Femur (tissue), 1 donor: ENCODE results near the gene CLDN9.
"Not testable (repeated sequence)": the region's sequence is repeated elsewhere in the genome, so short reads cannot be mapped to it uniquely, and the experiment has no call there.

ENCODE experiments used
- DNase-seq: peaks from one replicate; pipeline ENCODE4 v3.0.0-alpha.2; 2017

The CLDN9 gene

DNA sequence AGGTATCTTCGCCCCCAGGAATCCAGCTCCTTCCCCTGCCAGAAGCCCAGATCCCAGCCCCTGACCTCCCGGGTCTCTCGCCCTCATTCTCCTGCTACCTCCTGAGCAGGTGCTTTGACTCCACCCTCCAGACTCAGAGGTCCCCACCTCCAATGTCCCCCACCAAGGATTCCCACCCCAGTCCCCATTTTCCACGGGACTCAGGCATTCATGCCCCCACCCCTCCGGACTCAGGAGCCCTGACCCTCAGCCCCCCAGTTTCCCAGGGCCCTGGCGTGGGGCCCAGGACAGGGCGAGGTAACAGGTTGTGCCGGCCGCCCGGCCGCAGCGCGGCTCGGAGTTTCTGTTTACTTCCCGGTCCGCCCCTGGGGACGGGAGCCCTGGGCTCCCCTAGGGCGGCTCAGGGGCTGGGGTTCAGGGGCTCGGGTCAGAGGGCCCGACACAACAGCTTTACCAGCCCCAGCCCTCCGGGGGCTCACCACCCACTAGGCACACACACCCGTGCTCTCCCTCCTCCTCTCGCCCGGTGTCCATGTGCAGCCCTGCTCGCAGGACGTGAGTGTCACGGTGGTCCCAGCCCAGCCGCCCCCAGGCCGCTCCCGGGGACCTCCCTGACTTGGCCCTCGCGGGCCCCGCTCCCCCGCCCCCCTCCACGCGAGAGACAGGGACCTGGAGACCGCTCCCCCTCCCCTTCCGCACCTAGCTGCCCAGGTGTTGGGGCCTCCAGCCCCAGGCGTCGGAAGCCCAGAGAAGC, 23.4 kb downstream of the CLDN9 start:
- no peak for DNase-seq

DNA sequence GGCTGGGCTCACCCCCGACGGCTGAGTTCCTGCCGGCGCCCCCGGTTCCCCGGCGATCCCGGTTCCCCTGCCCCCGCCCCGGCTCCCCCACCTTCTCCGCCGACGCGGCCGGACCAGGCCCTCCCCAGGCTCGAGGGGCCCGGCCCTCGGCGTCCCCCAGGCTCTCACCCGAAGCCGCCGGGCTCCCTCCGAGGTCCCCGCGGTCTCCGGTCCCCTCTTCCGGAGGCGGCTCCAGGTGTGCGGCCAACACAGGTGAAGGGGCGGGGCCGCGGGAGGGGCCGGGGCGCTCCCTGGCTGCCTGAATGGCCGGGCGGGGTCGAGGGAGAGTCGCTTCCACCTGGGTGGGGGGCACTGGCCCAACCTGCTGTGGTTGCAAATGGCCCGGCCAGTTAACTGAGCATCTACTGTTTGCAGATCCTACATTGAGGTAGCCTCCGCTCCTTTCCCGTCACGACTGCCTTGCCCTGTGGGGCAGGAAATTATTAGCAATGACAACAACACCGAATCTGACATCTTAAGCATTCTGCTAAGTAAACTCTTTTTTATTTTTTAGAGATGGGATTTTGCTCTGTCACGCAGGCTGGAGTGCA, 24.1 kb downstream of the CLDN9 start, which contains the start of gene BICDL2:
Gene BICDL2 (minus strand): TSS at position 219 of the 590 bp plus-strand sequence. CDS start 1,448 bp downstream, outside the sequence.
- no peak for DNase-seq

DNA sequence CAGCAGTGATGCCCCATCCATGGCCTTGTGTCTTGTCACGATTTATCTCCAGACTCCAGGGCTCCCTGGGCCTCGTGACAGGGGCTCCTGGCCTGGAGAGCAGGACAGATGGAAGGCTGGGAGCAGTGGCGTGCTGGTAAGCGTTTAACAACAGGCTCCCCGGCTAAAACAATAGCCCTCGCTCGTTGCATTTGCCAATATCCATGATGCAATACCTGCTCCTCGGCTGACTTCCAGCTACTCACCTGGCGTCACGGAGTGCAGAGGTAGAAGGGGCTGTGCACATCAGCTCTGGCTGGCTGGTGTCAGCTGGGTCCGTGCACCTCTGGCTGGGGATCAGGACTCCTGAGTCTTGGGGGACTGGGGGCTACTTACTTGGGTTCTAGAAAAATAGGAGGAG, 25.5 kb downstream of the CLDN9 start:
- DNase-seq = no peak

DNA sequence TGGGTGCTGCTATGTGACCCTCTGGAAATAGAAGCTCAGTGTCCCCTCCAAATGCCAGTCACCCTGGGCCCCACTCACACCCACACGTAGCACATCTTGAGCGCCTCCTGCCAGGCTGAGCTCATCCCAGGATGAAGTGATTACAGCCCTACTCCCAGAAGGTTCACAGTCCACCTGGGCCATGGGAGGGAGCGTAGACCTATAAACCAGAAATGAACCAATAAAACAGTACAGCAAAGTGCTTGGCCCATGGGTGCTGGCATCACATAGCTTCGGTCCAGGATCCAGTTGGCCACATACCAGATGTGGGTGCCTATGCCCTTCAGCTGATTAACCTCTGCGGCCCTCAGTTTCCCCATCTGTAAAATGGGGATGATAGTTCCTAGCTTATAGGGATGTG, 26.2 kb downstream of the CLDN9 start:
- no peak for DNase-seq

DNA sequence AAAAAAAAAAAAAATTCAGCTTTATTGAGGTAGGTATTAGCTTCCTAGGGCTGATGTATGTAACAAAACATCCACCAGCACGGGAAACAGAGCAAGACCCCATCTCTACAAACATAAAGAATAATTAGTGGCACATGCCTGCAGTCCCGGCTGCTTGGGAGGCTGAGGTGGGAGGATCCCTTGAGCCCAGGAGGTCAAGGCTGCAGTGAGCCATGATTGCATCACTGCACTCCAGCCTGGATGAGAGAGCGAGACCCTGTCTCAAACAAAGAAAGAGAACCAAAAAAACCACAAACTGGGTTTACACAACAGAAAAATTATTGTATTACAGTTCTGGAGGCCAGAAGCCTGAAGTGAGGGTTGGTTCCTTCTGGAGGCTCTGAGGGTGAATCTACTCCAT, 29.7 kb downstream of the CLDN9 start:
- no peak for DNase-seq

DNA sequence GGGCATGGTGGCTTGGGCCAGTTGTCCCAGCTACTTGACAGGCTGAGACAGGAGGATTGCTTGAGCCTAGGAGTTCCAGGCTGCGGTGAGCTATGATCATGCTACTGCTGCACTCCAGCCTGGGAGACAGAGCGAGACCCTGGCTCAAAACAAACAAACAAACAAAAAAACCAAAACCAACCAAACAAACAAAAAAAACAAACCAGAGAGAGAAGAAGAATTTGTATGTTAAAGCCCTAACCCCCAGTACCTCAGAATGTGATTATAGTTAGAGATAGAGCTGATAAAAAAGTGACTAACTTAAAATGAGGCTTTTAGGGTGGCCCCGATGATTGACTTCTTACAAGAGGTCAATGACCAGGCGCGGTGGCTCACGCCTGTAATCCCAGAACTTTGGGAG, 32.0 kb downstream of the CLDN9 start:
- DNase-seq = no peak

DNA sequence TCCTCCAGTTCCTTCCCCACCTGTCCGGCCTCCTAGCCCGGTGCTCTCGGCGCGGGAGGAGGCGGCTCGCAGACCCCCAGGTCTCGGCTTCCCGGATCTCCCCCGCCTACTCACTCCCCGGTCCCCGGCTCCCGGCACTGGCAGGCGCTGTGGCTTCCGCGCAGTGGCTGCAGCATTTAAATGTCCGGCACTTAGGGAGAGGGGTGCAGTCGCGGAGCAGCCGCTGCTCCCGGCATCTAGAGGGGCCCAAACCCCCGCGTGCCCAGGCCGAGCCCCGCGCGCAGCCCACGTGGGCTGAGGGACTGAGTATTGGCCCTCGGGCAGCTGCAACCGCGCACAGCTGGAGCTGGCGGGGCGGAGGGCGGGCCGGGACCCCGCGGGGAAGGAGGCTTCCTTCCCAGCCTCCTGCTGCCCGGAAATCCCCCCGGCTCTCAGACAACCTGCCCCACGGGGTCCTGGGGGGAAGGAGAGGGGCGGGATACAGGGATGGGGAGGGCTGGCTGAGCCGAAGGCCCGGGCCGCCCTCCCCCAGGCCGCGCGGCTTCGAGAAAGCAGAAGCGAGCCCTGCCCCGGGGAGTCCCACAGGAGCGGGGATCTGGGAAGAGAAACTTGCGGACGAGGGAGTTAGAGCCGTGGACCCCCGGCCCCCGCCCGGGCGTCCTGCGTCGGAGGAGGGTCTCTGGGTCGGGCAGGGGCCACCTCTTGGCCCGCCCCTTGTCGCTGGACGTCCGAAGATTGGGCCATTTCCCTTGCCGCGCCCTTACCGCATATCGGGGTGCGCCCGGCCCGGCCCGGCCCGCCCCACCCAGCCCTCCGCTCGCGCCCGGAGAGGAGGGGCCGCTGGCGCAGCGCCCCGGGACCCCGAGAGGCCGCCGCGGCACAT, 33.3 kb downstream of the CLDN9 start, which contains the start of gene MMP25:
Gene MMP25 (plus strand): TSS at position 804 of the 883 bp plus-strand sequence. CDS start 357 bp downstream, outside the sequence.
- no peak for DNase-seq

DNA sequence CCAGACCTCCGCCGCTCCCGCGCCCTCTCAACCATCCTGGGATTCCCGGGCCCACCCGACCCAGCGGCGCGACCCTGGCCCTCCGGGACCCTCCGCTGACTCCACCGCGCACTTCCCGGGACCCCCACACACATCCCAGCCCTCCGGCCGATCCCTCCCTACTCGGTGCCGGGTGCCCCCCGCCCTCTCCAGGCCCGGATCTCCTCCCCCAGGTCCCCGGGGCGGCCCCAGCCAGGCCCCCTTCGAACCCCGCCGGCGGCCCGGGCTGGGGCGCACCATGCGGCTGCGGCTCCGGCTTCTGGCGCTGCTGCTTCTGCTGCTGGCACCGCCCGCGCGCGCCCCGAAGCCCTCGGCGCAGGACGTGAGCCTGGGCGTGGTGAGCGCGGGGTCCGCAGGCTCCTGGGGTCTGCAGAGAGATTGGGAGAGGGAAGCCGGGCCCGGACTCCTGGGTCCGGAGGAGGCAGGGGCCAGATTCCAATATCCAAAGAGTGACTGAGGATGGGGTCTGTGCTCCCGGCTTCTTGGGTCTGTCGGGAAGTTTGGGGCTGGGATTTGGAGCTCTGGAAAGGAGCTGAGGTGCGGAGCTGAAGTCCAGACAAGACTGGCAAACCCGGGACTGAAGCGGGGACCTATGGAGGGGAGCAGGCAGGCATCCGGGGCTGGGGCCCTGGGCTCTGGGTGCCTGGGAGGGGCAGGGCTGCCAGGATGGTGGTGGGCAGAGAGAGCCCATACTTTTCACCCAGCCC, 34.1 kb downstream of the CLDN9 start:
- DNase-seq = no peak

DNA sequence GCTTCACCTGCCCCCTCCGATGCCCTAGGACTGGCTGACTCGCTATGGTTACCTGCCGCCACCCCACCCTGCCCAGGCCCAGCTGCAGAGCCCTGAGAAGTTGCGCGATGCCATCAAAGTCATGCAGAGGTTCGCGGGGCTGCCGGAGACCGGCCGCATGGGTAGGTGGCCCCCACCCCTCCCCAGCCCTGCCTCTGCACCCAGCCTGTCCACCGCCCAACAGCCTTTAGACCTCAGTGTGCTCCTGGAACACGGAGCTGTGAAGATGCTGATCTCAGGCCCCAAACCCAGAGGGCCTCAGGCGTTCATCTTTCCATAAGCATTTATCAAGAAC, 34.6 kb downstream of the CLDN9 start:
- no peak for DNase-seq

DNA sequence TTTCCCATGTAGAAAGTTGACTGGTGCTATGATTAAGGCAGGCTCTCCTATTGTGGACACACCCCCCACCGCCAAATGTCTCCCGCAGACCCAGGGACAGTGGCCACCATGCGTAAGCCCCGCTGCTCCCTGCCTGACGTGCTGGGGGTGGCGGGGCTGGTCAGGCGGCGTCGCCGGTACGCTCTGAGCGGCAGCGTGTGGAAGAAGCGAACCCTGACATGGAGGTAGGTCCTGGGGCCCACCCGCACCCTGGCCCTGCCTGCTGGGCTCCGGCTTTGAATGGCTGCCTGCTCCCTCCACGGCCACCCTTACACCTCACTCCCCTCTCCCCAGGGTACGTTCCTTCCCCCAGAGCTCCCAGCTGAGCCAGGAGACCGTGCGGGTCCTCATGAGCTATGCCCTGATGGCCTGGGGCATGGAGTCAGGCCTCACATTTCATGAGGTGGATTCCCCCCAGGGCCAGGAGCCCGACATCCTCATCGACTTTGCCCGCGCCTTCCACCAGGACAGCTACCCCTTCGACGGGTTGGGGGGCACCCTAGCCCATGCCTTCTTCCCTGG, 37.3 kb downstream of the CLDN9 start:
- DNase-seq = no peak

DNA sequence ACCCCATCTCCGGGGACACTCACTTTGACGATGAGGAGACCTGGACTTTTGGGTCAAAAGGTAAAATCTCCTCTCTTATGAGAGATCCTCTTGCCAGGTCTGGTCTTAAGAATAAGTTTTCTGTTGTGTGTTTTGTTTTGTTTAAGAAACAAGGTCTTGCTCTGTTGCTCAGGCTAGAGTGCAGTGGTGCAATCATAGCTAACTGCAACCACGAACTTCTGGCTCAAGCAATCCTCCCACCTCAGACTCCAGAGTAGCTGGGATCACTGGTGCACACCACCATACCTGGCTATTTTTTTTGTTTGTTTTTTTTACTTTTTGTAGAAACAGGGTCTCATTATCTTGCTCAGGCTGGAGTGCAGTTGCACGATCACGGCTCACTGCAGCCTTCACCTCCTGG, 37.8 kb downstream of the CLDN9 start:
- no peak for DNase-seq

DNA sequence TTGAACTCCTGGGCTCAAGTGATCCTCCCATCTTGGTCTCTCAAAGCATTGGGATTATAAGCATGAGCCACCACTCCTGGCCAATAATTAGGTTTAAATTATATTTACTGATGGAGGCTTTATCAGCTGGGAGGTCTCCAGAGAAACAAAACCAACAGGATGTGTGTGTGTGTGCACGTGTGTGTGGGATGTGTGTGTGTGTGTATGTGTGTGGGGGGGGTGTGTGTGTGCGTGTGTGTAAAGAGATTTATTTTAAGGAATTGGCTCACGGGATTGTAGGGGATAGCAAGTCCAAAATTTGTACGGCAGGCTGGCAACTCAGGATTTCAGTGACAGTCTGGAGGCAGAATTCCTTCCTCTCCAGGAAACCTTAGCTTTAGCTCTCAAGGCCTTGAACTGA, 38.3 kb downstream of the CLDN9 start:
- no peak for DNase-seq

DNA sequence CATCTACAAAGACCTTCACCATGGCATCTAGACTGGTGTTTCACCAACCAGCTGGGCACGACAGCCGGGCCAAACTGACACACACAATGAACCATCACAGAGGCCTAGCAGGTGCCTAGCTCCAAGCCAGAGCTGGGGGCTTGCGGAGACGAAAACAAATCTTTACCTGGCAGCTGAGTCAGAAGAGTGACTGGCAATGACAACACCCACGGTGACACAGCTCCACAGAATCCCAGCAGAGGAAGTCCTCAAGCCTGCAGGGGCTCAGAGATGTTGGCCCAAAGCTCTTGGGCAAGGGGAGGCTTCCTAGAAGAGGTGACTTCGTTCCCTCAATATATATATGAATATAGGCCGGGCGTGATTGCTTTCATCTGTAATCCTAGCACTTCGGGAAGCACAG, 38.8 kb downstream of the CLDN9 start:
- no peak for DNase-seq

DNA sequence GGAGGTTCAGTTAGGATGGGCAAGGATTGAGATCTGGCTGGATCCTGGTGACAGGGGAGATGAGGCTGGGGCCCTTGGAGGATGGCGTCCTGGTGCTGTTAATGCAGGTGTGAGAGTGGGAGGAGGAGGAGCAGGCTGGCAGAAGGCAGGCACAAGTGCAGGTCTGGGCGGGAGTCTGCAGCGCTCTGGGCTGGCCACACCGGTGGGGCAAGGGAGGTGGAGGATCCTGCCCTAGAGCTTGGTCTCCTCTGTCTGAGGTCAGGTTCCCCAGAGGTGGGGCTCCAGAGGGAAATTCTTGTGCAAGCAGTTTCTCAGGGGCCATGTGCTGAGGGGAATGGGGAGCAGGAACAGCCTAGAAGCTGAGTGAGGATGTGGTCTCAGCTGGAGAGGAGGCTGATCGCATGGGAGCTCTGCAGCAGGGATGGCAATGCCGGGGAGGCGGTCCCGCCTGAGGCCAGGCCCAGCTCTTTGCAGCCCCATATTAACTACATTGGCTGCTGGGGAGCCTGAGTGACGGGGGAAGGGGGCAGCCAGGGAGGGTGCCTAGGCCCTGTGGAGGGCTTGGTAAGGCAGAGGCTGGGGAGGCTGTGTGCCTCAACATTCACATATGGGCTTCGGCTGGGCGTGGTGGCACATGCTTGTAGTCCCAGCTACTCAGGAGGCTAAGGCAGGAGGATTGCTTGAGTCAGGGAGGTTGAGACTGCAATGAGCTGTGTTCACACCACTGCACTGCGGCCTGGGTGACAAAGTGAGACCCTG, 40.0 kb downstream of the CLDN9 start:
- not testable (repeated sequence) for DNase-seq

DNA sequence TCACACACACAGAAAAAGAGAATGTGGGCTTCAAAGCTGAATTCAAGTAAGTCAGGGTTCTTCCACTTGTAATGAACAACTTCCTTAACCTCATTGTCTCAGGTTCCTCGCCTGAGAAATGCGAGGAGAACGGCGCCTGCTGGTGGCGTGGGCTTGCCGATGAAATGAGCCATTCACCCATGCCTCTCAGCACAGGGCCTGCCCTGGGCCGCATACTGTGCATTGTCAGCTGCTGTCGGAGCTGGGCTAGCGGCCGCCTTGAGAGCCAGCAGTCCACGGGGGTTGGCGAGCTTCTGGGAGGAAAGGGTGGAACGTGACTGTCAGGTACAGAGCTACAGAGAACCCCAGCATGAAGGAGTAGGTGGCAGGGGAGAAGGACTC, 40.6 kb downstream of the CLDN9 start:
- not testable (repeated sequence) for DNase-seq

DNA sequence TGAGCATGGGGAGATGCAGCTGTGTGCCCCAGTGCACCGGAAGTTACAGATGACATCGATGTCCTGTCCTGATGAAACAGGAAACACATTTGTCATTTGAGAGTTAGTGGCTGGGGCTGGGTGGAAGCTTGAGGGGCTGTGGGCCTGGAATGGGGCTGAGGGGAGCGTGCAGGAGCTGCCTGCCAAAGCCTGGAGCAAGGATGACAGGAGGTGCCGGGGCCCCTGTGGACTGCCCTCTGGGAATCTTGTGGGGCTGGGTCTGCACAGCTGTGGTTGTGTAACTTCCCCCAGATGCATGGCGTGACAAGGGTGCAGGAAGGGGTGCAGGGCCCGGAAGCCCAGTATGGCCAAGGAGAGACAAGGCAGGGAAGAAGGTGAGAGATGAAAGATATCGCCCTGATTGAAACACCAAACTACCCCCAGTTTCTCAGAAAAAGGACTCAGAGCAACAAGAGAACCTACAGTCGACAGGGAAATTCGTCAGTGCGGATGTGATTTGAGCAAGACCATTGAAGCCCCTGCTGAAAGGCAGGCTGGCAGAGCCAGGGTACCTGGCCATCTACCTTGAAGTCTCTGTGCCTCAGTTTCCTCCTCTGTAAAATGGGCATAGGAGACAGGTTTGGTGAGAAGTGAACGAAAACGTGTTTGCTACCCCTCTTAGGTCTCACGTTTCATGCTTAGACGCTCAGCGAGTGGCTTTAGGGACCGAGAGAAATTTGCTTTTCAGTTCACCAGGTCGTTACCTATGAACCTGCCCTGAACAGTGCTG, 42.4 kb downstream of the CLDN9 start:
- DNase-seq = no peak

DNA sequence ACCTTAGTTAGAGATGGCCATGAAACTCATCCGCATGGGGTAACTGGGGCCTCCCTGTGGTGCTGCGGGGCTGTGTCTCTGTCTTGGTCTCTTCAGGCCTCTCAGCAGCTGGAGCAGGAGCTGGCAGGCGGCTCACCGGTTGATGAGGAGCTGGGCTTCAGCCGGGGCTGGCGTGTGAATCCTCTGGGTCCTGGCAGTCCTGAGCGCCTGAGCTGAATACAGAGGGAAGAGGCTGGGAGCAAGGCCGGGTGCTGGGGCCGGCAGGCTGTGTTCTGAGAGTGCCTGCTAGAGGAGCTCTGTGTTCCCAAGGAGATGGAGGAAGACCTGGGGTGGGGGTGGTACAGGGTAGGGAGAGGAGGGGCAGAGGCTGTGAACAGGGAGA, 43.0 kb downstream of the CLDN9 start:
- not testable (repeated sequence) for DNase-seq

DNA sequence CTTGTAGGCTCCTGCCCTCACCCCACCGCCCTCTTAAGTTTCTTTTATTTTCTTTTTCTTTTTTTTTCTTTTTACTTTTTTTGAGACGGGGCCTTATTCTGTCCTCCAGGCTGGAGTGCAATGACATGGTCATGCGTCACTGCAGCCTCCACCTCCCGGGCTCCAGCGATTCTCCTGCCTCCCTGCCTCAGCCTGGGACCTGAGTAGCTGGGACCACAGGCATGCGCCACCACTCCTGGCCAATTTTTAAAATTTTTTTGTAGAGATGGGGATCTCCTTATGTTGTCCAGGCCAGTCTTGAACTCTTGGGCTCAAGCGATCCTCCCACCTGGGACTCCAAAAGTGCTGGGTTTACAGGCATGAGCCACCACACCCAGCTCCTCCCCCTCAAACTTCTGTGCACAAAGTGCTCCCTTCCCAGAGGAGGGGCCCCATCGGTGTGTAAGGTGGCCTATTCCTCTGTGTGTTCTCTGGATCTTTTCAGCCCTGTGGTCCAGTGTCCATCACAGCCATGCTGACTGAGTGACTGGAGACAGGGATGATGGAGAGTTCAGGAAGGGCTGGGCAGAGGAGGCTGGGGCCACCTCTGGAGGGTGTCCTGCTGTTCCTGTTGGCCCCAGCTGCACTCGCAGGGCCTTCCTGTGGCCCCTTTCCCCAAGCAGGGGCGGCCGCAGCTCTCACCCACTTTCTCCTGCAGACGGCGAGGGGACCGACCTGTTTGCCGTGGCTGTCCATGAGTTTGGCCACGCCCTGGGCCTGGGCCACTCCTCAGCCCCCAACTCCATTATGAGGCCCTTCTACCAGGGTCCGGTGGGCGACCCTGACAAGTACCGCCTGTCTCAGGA, 43.8 kb downstream of the CLDN9 start:
- DNase-seq = no peak

DNA sequence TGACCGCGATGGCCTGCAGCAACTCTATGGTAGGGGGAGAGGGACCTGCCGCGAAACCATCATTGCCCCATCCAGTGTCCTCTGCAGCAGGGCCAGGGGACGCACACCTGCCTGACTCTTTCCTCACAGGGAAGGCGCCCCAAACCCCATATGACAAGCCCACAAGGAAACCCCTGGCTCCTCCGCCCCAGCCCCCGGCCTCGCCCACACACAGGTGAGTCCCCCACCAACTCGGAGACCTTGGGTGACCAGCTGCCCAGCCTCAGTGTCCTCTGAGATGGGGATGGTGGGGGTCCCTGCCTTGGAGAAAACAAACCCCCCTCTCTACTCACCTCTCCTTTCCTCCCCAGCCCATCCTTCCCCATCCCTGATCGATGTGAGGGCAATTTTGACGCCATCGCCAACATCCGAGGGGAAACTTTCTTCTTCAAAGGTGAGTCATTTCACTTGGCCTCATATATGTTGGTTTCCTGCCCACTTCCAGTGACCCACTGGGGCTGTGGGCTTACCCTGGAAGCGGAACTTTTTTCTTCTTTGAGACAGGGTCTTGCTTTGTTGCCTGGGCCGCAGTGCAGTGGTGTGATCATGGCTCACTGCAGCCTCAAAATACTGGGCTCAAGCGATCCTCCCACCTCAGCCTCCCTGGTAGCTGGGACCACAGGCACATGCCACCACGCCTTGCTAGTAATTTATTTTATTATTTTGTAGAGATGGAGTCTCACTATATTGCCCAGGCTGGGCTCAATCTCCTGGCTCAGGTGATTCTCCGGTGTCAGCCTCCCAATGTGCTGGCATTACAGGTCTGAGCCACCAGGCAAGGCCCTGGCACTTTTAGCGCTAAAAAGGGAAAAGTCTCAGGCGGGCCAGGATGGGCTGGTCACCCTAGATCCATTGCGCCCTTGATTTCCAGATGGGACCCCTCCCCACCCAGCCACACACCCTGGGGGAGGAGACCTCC, 44.7 kb downstream of the CLDN9 start:
- no peak for DNase-seq
